SK-N-MC (cell line): ENCODE data around the gene FCHSD2.

Source experiments
- DNase-seq: peaks from one replicate; pipeline ENCODE4 v3.0.0-alpha.2; 2011; ENCODE audit warnings: low read depth, low spot score
- H3K27ac ChIP-seq: fragments of 200-600 bp; sonication (generic); 2 replicates; pipeline ENCODE4 v1.5.1; 2016; ENCODE audit warnings: mixed run types
- H3K36me3 ChIP-seq: fragments of 200-600 bp; sonication (generic); 2 replicates; pipeline ENCODE4 v1.6.1; 2017; ENCODE audit warnings: antibody characterized with exemption, low read length, mixed read lengths; ENCODE audit not compliant: insufficient read depth
- H3K4me3 ChIP-seq: fragments of 200-600 bp; sonication (generic); 2 replicates; pipeline ENCODE4 v1.5.1; 2016
- H3K9ac ChIP-seq: fragments of 200-600 bp; sonication (generic); 2 replicates; pipeline ENCODE4 v1.8.0; 2017; ENCODE audit warnings: mixed run types, mixed read lengths; ENCODE audit not compliant: insufficient read length
- H3K9me3 ChIP-seq: fragments of 200-600 bp; sonication (generic); 2 replicates; pipeline ENCODE4 v1.6.1; 2017; ENCODE audit warnings: low read depth, mild to moderate bottlenecking, antibody characterized with exemption, low read length, moderate library complexity, mixed read lengths
- EZH2 ChIP-seq: fragments of 200-600 bp; sonication (generic); IDR thresholded peaks from one replicate; pipeline ENCODE4 v1.6.1; 2017; ENCODE audit warnings: antibody characterized with exemption
- FOXP2 ChIP-seq: optimal IDR thresholded peaks from 2 replicates; pipeline ENCODE3; 2011; ENCODE audit warnings: mild to moderate bottlenecking, moderate library complexity; ENCODE audit not compliant: insufficient read depth; ENCODE audit errors: extremely low read length, control extremely low read depth
- POLR2AphosphoS5 ChIP-seq: IDR thresholded peaks from 2 replicates; pipeline ENCODE4 v1.6.1; 2012; ENCODE audit warnings: mild to moderate bottlenecking, low read depth, low read length, borderline replicate concordance

Gene FCHSD2

GRCh38 chr11:73175551-73176144 is 33.5 kb upstream of the FCHSD2 start:
- Histone ChIP-seq H3K27ac (no peak overlapping the region), H3K4me3 (no peak overlapping the region), H3K36me3 (no peaks in the 10 kb centered on the region), H3K9ac (no peak overlapping the region), H3K9me3 (no peaks in the 10 kb centered on the region)
- no peak for TF ChIP-seq EZH2
- TF ChIP-seq FOXP2: no peak
- no peak for TF ChIP-seq POLR2AphosphoS5
- DNase-seq: no peak

- Histone ChIP-seq H3K9me3 (no peaks in the 10 kb centered on the region), H3K36me3 (no peaks in the 10 kb centered on the region), H3K27ac (no peak overlapping the region), H3K4me3 (no peak overlapping the region), H3K9ac (no peak overlapping the region)
- TF ChIP-seq POLR2AphosphoS5: no peak
- no peak for TF ChIP-seq EZH2
- no peak for TF ChIP-seq FOXP2
- DNase-seq: no peak
Measured at GRCh38 chr11:73174495-73174791, 32.3 kb upstream of the FCHSD2 start.

GRCh38 chr11:73173755-73174494 is 31.8 kb upstream of the FCHSD2 start:
- H3K36me3 ChIP-seq: no peaks in the 10 kb centered on the region
- no peak overlapping the region for H3K9ac ChIP-seq
- TF ChIP-seq EZH2 (no peak), POLR2AphosphoS5 (no peak), FOXP2 (no peak)
- DNase-seq: no peak
- no peaks in the 10 kb centered on the region for H3K9me3 ChIP-seq
- H3K4me3 ChIP-seq: no peak overlapping the region
- no peak overlapping the region for H3K27ac ChIP-seq

GRCh38 chr11:73172992-73173656 is 31.0 kb upstream of the FCHSD2 start:
- no peak overlapping the region for H3K27ac ChIP-seq
- TF ChIP-seq POLR2AphosphoS5: no peak
- TF ChIP-seq FOXP2: no peak
- no peak for TF ChIP-seq EZH2
- DNase-seq: no peak
- H3K4me3 ChIP-seq: no peak overlapping the region
- no peak overlapping the region for H3K9ac ChIP-seq
- no peaks in the 10 kb centered on the region for H3K9me3 ChIP-seq
- no peaks in the 10 kb centered on the region for H3K36me3 ChIP-seq

GRCh38 chr11:73171436-73172161 is 29.5 kb upstream of the FCHSD2 start:
- Histone ChIP-seq H3K4me3 (no peak overlapping the region), H3K36me3 (no peaks in the 10 kb centered on the region), H3K27ac (no peak overlapping the region), H3K9me3 (no peaks in the 10 kb centered on the region), H3K9ac (no peak overlapping the region)
- DNase-seq: no peak
- TF ChIP-seq POLR2AphosphoS5 (no peak), FOXP2 (no peak), EZH2 (no peak)

GRCh38 chr11:73170140-73170539 is 28.0 kb upstream of the FCHSD2 start:
- no peaks in the 10 kb centered on the region for H3K9me3 ChIP-seq
- H3K9ac ChIP-seq: no peak overlapping the region
- no peaks in the 10 kb centered on the region for H3K36me3 ChIP-seq
- DNase-seq: no peak
- no peak overlapping the region for H3K27ac ChIP-seq
- TF ChIP-seq POLR2AphosphoS5 (no peak), FOXP2 (no peak), EZH2 (no peak)
- H3K4me3 ChIP-seq: no peak overlapping the region

GRCh38 chr11:73168925-73169579 is 26.9 kb upstream of the FCHSD2 start:
- Histone ChIP-seq H3K9me3 (no peaks in the 10 kb centered on the region), H3K36me3 (no peaks in the 10 kb centered on the region), H3K27ac (no peak overlapping the region), H3K9ac (no peak overlapping the region), H3K4me3 (no peak overlapping the region)
- TF ChIP-seq POLR2AphosphoS5: no peak
- no peak for TF ChIP-seq EZH2
- no peak for TF ChIP-seq FOXP2
- no peak for DNase-seq

- H3K27ac ChIP-seq: no peak overlapping the region
- TF ChIP-seq FOXP2: no peak
- TF ChIP-seq EZH2: no peak
- TF ChIP-seq POLR2AphosphoS5: no peak
- H3K9me3 ChIP-seq: no peaks in the 10 kb centered on the region
- no peaks in the 10 kb centered on the region for H3K36me3 ChIP-seq
- no peak for DNase-seq
- H3K4me3 ChIP-seq: no peak overlapping the region
- no peak overlapping the region for H3K9ac ChIP-seq
Measured at GRCh38 chr11:73167363-73167954, 25.3 kb upstream of the FCHSD2 start.
